Stimulated activated CD4-positive, alpha-beta T cell treated with anti-CD3 and anti-CD28 coated beads, Interleukin-15, amount 100 ng/mL, for 24 hours (primary cell): ENCODE data around the gene FAM114A2.
A peak's percentile ranks its signal among the peaks of the same experiment; 100 is the strongest.

Experiments
- DNase-seq: peaks from one replicate; pipeline ENCODE4 v3.0.0-alpha.2; 2020

FAM114A2 gene

GRCh38 chr5:153981905-153982605 is 56.7 kb downstream of the FAM114A2 start:
- DNase-seq: no peak

GRCh38 chr5:153979028-153979783 is 59.5 kb downstream of the FAM114A2 start:
- no peak for DNase-seq

- DNase-seq: no peak
These were observed 63.9 kb downstream of the FAM114A2 start for GRCh38 chr5:153974813-153975163.

GRCh38 chr5:153974131-153974812 is 64.4 kb downstream of the FAM114A2 start:
- peak; percentile 24 for DNase-seq

GRCh38 chr5:153972240-153972639 is 66.5 kb downstream of the FAM114A2 start:
- no peak for DNase-seq

- DNase-seq: no peak
These were observed 68.2 kb downstream of the FAM114A2 start for GRCh38 chr5:153970496-153970895.

- no peak for DNase-seq
These were observed 69.2 kb downstream of the FAM114A2 start for GRCh38 chr5:153969563-153969895.

- DNase-seq: no peak
These were observed 69.7 kb downstream of the FAM114A2 start for GRCh38 chr5:153968761-153969562.

GRCh38 chr5:153964880-153965645 is 73.6 kb downstream of the FAM114A2 start:
- DNase-seq: peak; percentile 53

GRCh38 chr5:153964191-153964879 is 74.4 kb downstream of the FAM114A2 start:
- no peak for DNase-seq

- DNase-seq: peak; percentile 5
These were observed 78.2 kb downstream of the FAM114A2 start for GRCh38 chr5:153960269-153961215.

- no peak for DNase-seq
These were observed 79.4 kb downstream of the FAM114A2 start for GRCh38 chr5:153959134-153959957.

GRCh38 chr5:153957205-153957604 is 81.5 kb downstream of the FAM114A2 start:
- no peak for DNase-seq

- DNase-seq: no peak
These were observed 85.3 kb downstream of the FAM114A2 start for GRCh38 chr5:153953411-153953810.

GRCh38 chr5:153952893-153953292 is 85.8 kb downstream of the FAM114A2 start:
- DNase-seq: no peak

GRCh38 chr5:153952057-153952456 is 86.7 kb downstream of the FAM114A2 start:
- DNase-seq: no peak

GRCh38 chr5:153941265-153941664 is 97.4 kb downstream of the FAM114A2 start:
- no peak for DNase-seq
